ENCODE data around the gene AP2A1.

AP2A1 gene

GRCh38 chr19:49801966-49802661 is 35.3 kb downstream of the AP2A1 start:
- Histone ChIP-seq H3K27me3 (ENCODE audit: insufficient read depth, low read length, poor library complexity) (no peaks in the 10 kb centered on the region), H3K4me1 (ENCODE audit: control insufficient read depth, low read depth, low read length) (no peaks in the 10 kb centered on the region), H2BK15ac (replicated peaks; ENCODE audit: low read depth) (no peak overlapping the region), H4K5ac (ENCODE audit: low read length) (no peak overlapping the region), H3K27ac (ENCODE audit: low read depth, low read length) (no peak overlapping the region), H3K56ac (ENCODE audit: low read length) (peak overlapping the region; percentile 92), H3K36me3 (ENCODE audit: control insufficient read depth, insufficient read depth, low read length) (peaks cover 7% of the 10 kb centered on the region), H3K79me2 (ENCODE audit: control insufficient read depth, insufficient read depth, low read length) (no peaks in the 10 kb centered on the region), H3K4ac (ENCODE audit: low read depth, low read length) (no peak overlapping the region), H3K79me1 (ENCODE audit: low read length) (no peaks in the 10 kb centered on the region), H2AK5ac (ENCODE audit: low read length) (no peak overlapping the region), H4K8ac (ENCODE audit: low read depth, low read length) (no peak overlapping the region), H3K4me2 (ENCODE audit: low read length) (peak overlapping the region; percentile 46), H3K23ac (ENCODE audit: low read length) (no peak overlapping the region), H2BK120ac (ENCODE audit: low read depth, low read length) (no peak overlapping the region), H2BK5ac (ENCODE audit: low read length) (no peak overlapping the region), H3K4me3 (ENCODE audit: low read length) (peak overlapping the region; percentile 28), H3K9ac (ENCODE audit: low read length) (peak overlapping the region; percentile 74), H3K18ac (ENCODE audit: low read length) (no peak overlapping the region)
- peak; percentile 92 for DNase-seq
- WGBS (ENCODE audit: extremely low coverage, insufficient coverage, low lambda C conversion rate), result no CpG with 5 or more reads among the region's 38 CpGs

- Histone ChIP-seq H3K79me1 (ENCODE audit: low read length) (no peaks in the 10 kb centered on the region), H4K8ac (ENCODE audit: low read depth, low read length) (no peak overlapping the region), H3K27ac (ENCODE audit: low read depth, low read length) (no peak overlapping the region), H3K23ac (ENCODE audit: low read length) (no peak overlapping the region), H3K4ac (ENCODE audit: low read depth, low read length) (no peak overlapping the region), H3K56ac (ENCODE audit: low read length) (peak overlapping the region; percentile 26), H2BK15ac (replicated peaks; ENCODE audit: low read depth) (no peak overlapping the region), H3K9ac (ENCODE audit: low read length) (peak overlapping the region; percentile 35), H3K79me2 (ENCODE audit: control insufficient read depth, insufficient read depth, low read length) (no peaks in the 10 kb centered on the region), H3K36me3 (ENCODE audit: control insufficient read depth, insufficient read depth, low read length) (peaks cover 5% of the 10 kb centered on the region), H2AK5ac (ENCODE audit: low read length) (no peak overlapping the region), H3K4me1 (ENCODE audit: control insufficient read depth, low read depth, low read length) (no peaks in the 10 kb centered on the region), H3K4me2 (ENCODE audit: low read length) (no peak overlapping the region), H2BK120ac (ENCODE audit: low read depth, low read length) (no peak overlapping the region), H2BK5ac (ENCODE audit: low read length) (no peak overlapping the region), H3K18ac (ENCODE audit: low read length) (no peak overlapping the region), H3K27me3 (ENCODE audit: insufficient read depth, low read length, poor library complexity) (no peaks in the 10 kb centered on the region), H3K4me3 (ENCODE audit: low read length) (no peak overlapping the region), H4K5ac (ENCODE audit: low read length) (no peak overlapping the region)
- no CpG with 5 or more reads among the region's 24 CpGs for WGBS (ENCODE audit: extremely low coverage, insufficient coverage, low lambda C conversion rate)
- no peak for DNase-seq
Measured at GRCh38 chr19:49802836-49803528, 36.2 kb downstream of the AP2A1 start.

GRCh38 chr19:49803529-49803856 is 36.7 kb downstream of the AP2A1 start:
- Histone ChIP-seq H2AK5ac (ENCODE audit: low read length) (no peak overlapping the region), H2BK5ac (ENCODE audit: low read length) (no peak overlapping the region), H3K4me3 (ENCODE audit: low read length) (no peak overlapping the region), H3K4me1 (ENCODE audit: control insufficient read depth, low read depth, low read length) (no peaks in the 10 kb centered on the region), H3K27me3 (ENCODE audit: insufficient read depth, low read length, poor library complexity) (no peaks in the 10 kb centered on the region), H2BK15ac (replicated peaks; ENCODE audit: low read depth) (no peak overlapping the region), H3K79me2 (ENCODE audit: control insufficient read depth, insufficient read depth, low read length) (no peaks in the 10 kb centered on the region), H3K79me1 (ENCODE audit: low read length) (no peaks in the 10 kb centered on the region), H3K27ac (ENCODE audit: low read depth, low read length) (no peak overlapping the region), H2BK120ac (ENCODE audit: low read depth, low read length) (no peak overlapping the region), H3K4ac (ENCODE audit: low read depth, low read length) (no peak overlapping the region), H3K36me3 (ENCODE audit: control insufficient read depth, insufficient read depth, low read length) (peaks cover 4% of the 10 kb centered on the region), H3K4me2 (ENCODE audit: low read length) (no peak overlapping the region), H3K9ac (ENCODE audit: low read length) (no peak overlapping the region), H4K5ac (ENCODE audit: low read length) (no peak overlapping the region), H3K18ac (ENCODE audit: low read length) (no peak overlapping the region), H4K8ac (ENCODE audit: low read depth, low read length) (no peak overlapping the region), H3K23ac (ENCODE audit: low read length) (no peak overlapping the region), H3K56ac (ENCODE audit: low read length) (no peak overlapping the region)
- DNase-seq, result no peak
- WGBS (ENCODE audit: extremely low coverage, insufficient coverage, low lambda C conversion rate), result no CpG with 5 or more reads among the region's 6 CpGs

- Histone ChIP-seq H4K8ac (ENCODE audit: low read depth, low read length) (no peak overlapping the region), H3K23ac (ENCODE audit: low read length) (no peak overlapping the region), H3K79me1 (ENCODE audit: low read length) (no peaks in the 10 kb centered on the region), H3K27me3 (ENCODE audit: insufficient read depth, low read length, poor library complexity) (no peaks in the 10 kb centered on the region), H3K79me2 (ENCODE audit: control insufficient read depth, insufficient read depth, low read length) (no peaks in the 10 kb centered on the region), H2BK15ac (replicated peaks; ENCODE audit: low read depth) (no peak overlapping the region), H3K4me1 (ENCODE audit: control insufficient read depth, low read depth, low read length) (peaks cover 4% of the 10 kb centered on the region), H3K27ac (ENCODE audit: low read depth, low read length) (no peak overlapping the region), H2BK120ac (ENCODE audit: low read depth, low read length) (no peak overlapping the region), H3K4me3 (ENCODE audit: low read length) (no peak overlapping the region), H3K36me3 (ENCODE audit: control insufficient read depth, insufficient read depth, low read length) (no peaks in the 10 kb centered on the region), H4K5ac (ENCODE audit: low read length) (no peak overlapping the region), H3K18ac (ENCODE audit: low read length) (no peak overlapping the region), H3K4ac (ENCODE audit: low read depth, low read length) (no peak overlapping the region), H2BK5ac (ENCODE audit: low read length) (no peak overlapping the region), H3K4me2 (ENCODE audit: low read length) (no peak overlapping the region), H3K56ac (ENCODE audit: low read length) (no peak overlapping the region), H2AK5ac (ENCODE audit: low read length) (no peak overlapping the region), H3K9ac (ENCODE audit: low read length) (no peak overlapping the region)
- WGBS (ENCODE audit: extremely low coverage, insufficient coverage, low lambda C conversion rate), result 100% methylated on average over 1 of the region's 20 CpGs
- DNase-seq, result no peak
Measured at GRCh38 chr19:49805822-49806619, 39.2 kb downstream of the AP2A1 start.

- H3K56ac ChIP-seq (ENCODE audit: low read length), result no peak overlapping the region
- H2AK5ac ChIP-seq (ENCODE audit: low read length), result no peak overlapping the region
- no CpG with 5 or more reads among the region's 8 CpGs for WGBS (ENCODE audit: extremely low coverage, insufficient coverage, low lambda C conversion rate)
- no peak overlapping the region for H2BK5ac ChIP-seq (ENCODE audit: low read length)
- H3K79me1 ChIP-seq (ENCODE audit: low read length), result no peaks in the 10 kb centered on the region
- H3K79me2 ChIP-seq (ENCODE audit: control insufficient read depth, insufficient read depth, low read length), result no peaks in the 10 kb centered on the region
- H3K23ac ChIP-seq (ENCODE audit: low read length), result no peak overlapping the region
- no peak overlapping the region for H2BK15ac ChIP-seq (replicated peaks; ENCODE audit: low read depth)
- no peak overlapping the region for H3K9ac ChIP-seq (ENCODE audit: low read length)
- no peak overlapping the region for H4K5ac ChIP-seq (ENCODE audit: low read length)
- H3K27ac ChIP-seq (ENCODE audit: low read depth, low read length), result no peak overlapping the region
- H4K8ac ChIP-seq (ENCODE audit: low read depth, low read length), result no peak overlapping the region
- H3K27me3 ChIP-seq (ENCODE audit: insufficient read depth, low read length, poor library complexity), result no peaks in the 10 kb centered on the region
- H2BK120ac ChIP-seq (ENCODE audit: low read depth, low read length), result no peak overlapping the region
- H3K4me1 ChIP-seq (ENCODE audit: control insufficient read depth, low read depth, low read length), result peaks cover 4% of the 10 kb centered on the region
- H3K4ac ChIP-seq (ENCODE audit: low read depth, low read length), result no peak overlapping the region
- no peaks in the 10 kb centered on the region for H3K36me3 ChIP-seq (ENCODE audit: control insufficient read depth, insufficient read depth, low read length)
- no peak overlapping the region for H3K4me2 ChIP-seq (ENCODE audit: low read length)
- no peak overlapping the region for H3K18ac ChIP-seq (ENCODE audit: low read length)
- H3K4me3 ChIP-seq (ENCODE audit: low read length), result no peak overlapping the region
- no peak for DNase-seq
Measured at GRCh38 chr19:49806620-49806959, 39.8 kb downstream of the AP2A1 start.
